Nucleus accumbens (tissue), 56 donors: Measurements from ENCODE around the gene TGFBR2.
"Not testable (repeated sequence)": the region's sequence is repeated elsewhere in the genome, so short reads cannot be mapped to it uniquely, and the experiment has no call there.

Source experiments
- DNase-seq, 56 donors: peaks; one replicate each; lab custom pipeline; 2025; lab: John Stamatoyannopoulos, UW

The TGFBR2 gene

GRCh38 chr3:30654269-30654668, 47.9 kb downstream of the TGFBR2 start:
- DNase-seq: no peak

GRCh38 chr3:30655187-30655812, 48.9 kb downstream of the TGFBR2 start:
- no peak for DNase-seq

GRCh38 chr3:30656624-30657141, 50.3 kb downstream of the TGFBR2 start:
- no peak for DNase-seq

- DNase-seq: no peak
Observed at GRCh38 chr3:30657914-30658313, 51.5 kb downstream of the TGFBR2 start.

- peak in 1 of 56 donors; percentile 4 for DNase-seq
Observed at GRCh38 chr3:30658328-30659052, 52.1 kb downstream of the TGFBR2 start.

- no peak for DNase-seq
Observed at GRCh38 chr3:30659270-30660130, 53.1 kb downstream of the TGFBR2 start.

GRCh38 chr3:30660136-30660535, 53.7 kb downstream of the TGFBR2 start:
- DNase-seq: no peak

GRCh38 chr3:30660656-30661055, 54.3 kb downstream of the TGFBR2 start:
- DNase-seq: no peak

GRCh38 chr3:30661098-30661873, 54.9 kb downstream of the TGFBR2 start:
- no peak for DNase-seq

GRCh38 chr3:30662836-30663235, 56.4 kb downstream of the TGFBR2 start:
- no peak for DNase-seq

- DNase-seq: no peak
Observed at GRCh38 chr3:30663533-30664241, 57.3 kb downstream of the TGFBR2 start.

- DNase-seq: no peak
Observed at GRCh38 chr3:30664459-30664858, 58.1 kb downstream of the TGFBR2 start.

- no peak for DNase-seq
Observed at GRCh38 chr3:30664884-30665283, 58.5 kb downstream of the TGFBR2 start.

- DNase-seq: no peak
Observed at GRCh38 chr3:30665539-30665938, 59.1 kb downstream of the TGFBR2 start.

GRCh38 chr3:30666572-30667279, 60.3 kb downstream of the TGFBR2 start:
- no peak for DNase-seq

GRCh38 chr3:30667280-30667651, 60.9 kb downstream of the TGFBR2 start:
- no peak for DNase-seq

GRCh38 chr3:30668051-30668609, 61.7 kb downstream of the TGFBR2 start:
- DNase-seq: no peak

- not testable (repeated sequence) for DNase-seq
Observed at GRCh38 chr3:30669360-30669934, 63.0 kb downstream of the TGFBR2 start.
